Thyroid gland (tissue), 4 donors: ENCODE measurements around the gene KCNQ1. TPM values are rescaled to one million over a fixed set of nuclear protein-coding genes. Genes with fewer than 3 reads are reported as not detected.

Experiments
- DNase-seq, 2 donors: peaks; one replicate each; pipeline ENCODE4 v3.0.0-alpha.2; 2019
- H3K27ac ChIP-seq, 3 donors: fragments of 200-600 bp; sonication (generic); 1 replicate in 2 of 3; 2 replicates in 1 of 3; pipeline ENCODE4 v1.5.1; 2016 to 2019; ENCODE audit warnings: mild to moderate bottlenecking in 1 of 3, moderate library complexity in 1 of 3
- H3K27me3 ChIP-seq: fragments of 200-600 bp; sonication (generic); one replicate; pipeline ENCODE4 v1.5.1; 2019
- H3K36me3 ChIP-seq, 2 donors: fragments of 200-600 bp; sonication (generic); one replicate each; pipeline ENCODE4 v1.5.1; 2016 to 2019
- H3K4me1 ChIP-seq, 2 donors: fragments of 200-600 bp; sonication (generic); one replicate each; pipeline ENCODE4 v1.5.1; 2017 to 2019
- H3K4me3 ChIP-seq, 3 donors: fragments of 200-600 bp; sonication (generic); replicated peaks in 1 of 3; 1 replicate in 2 of 3; 2 replicates in 1 of 3; pipeline ENCODE4 v1.5.1; 2016; ENCODE audit warnings: mild to moderate bottlenecking in 1 of 3
- H3K9me3 ChIP-seq: fragments of 200-600 bp; sonication (generic); one replicate; pipeline ENCODE4 v1.5.1; 2017
- CTCF ChIP-seq, 6 experiments: fragments of 200-600 bp in 3 of 6; fragments of 450-650 bp in 3 of 6; sonication (generic) in 3 of 6; IDR thresholded peaks; one replicate each; pipeline ENCODE4 v1.5.1; 2016 to 2019; ENCODE audit warnings: antibody characterized with exemption in 6 of 6, mild to moderate bottlenecking in 2 of 6, inconsistent platforms in 1 of 6, moderate library complexity in 1 of 6
- POLR2A ChIP-seq, 2 donors: fragments of 450-650 bp; IDR thresholded peaks; one replicate each; pipeline ENCODE4 v1.6.1; 2017; ENCODE audit warnings: antibody characterized with exemption in 2 of 2, mild to moderate bottlenecking in 2 of 2, moderate library complexity in 1 of 2
- WGBS, 2 donors: methylation state at CpG; one replicate each; pipeline ENCODE4 v1.1.5; 2017; 5-methylcytosine and 5-hydroxymethylcytosine counted together
- intact Hi-C: fragments of 100-400 bp; cut with DNase I; formaldehyde crosslinking; loops from one replicate; pipeline ENCODE4 v1.15.1; 2023
- total RNA-seq, 4 donors: library from RNA; depleted of rRNA; stranded (reverse); fragments of >200 nt; gene quantifications; one replicate each; pipeline ENCODE4 v1.2.3, GENCODE V29; 2016

The KCNQ1 gene
- total RNA-seq, 4 donors from 2014 or later, result 51.3 to 103 (median 97.8) TPM

- intact Hi-C loops, result loop anchor here (10.0 kb wide), 1 partner anchor 178 kb away; no protein-coding TSS in a partner anchor
- TF ChIP-seq POLR2A (IDR thresholded peaks at IDR 0.05) (no peak), CTCF (IDR thresholded peaks at IDR 0.05) (no peak)
- peaks cover 15 to 16% of the 10 kb centered on the region in 2 donors for H3K4me1 ChIP-seq
- H3K27ac ChIP-seq, result no peak overlapping the region
- 78 to 89% methylated on average over 7 to 9 of the region's 11 CpGs for WGBS, 2 donors
- H3K9me3 ChIP-seq, result no peaks in the 10 kb centered on the region
- DNase-seq, result no peak
- H3K27me3 ChIP-seq, result no peaks in the 10 kb centered on the region
- H3K36me3 ChIP-seq, result no peaks in the 10 kb centered on the region
- no peak overlapping the region for H3K4me3 ChIP-seq
Measured at GRCh38 chr11:2882396-2883110, 437.7 kb downstream of the KCNQ1 start.

- intact Hi-C loops, result loop anchor here (10.0 kb wide), 1 partner anchor 179 kb away; no protein-coding TSS in a partner anchor
- WGBS, 2 donors, result 8 to 10% methylated on average over 23 to 24 of the region's 24 CpGs
- no peaks in the 10 kb centered on the region for H3K27me3 ChIP-seq
- H3K4me1 ChIP-seq, result peaks cover 16 to 21% of the 10 kb centered on the region in 2 donors
- H3K36me3 ChIP-seq, result no peaks in the 10 kb centered on the region
- peak in 1 of 2 donors; percentile 27 for DNase-seq
- no peaks in the 10 kb centered on the region for H3K9me3 ChIP-seq
- H3K27ac ChIP-seq, result peak overlapping the region in 2 of 3 donors; percentile 77 to 80
- no peak for TF ChIP-seq POLR2A (IDR thresholded peaks at IDR 0.05)
- no peak for TF ChIP-seq CTCF (IDR thresholded peaks at IDR 0.05)
- H3K4me3 ChIP-seq, result peak overlapping the region; percentile 14 to 64 (median 60)
Measured at GRCh38 chr11:2883640-2883978, 438.8 kb downstream of the KCNQ1 start.

GRCh38 chr11:2883979-2884815 is 439.4 kb downstream of the KCNQ1 start:
- Histone ChIP-seq H3K9me3 (no peaks in the 10 kb centered on the region), H3K36me3 (no peaks in the 10 kb centered on the region), H3K4me1 (peaks cover 16 to 21% of the 10 kb centered on the region in 2 donors), H3K27me3 (no peaks in the 10 kb centered on the region), H3K27ac (peak overlapping the region; percentile 73 to 80 (median 77)), H3K4me3 (peak overlapping the region; percentile 24 to 75 (median 64))
- TF ChIP-seq CTCF (IDR thresholded peaks at IDR 0.05) (no peak), POLR2A (IDR thresholded peaks at IDR 0.05) (no peak)
- 2 to 3% methylated on average over 8 to 17 of the region's 119 CpGs for WGBS, 2 donors
- intact Hi-C loops, result loop anchor here (10.0 kb wide), 1 partner anchor 179 kb away; no protein-coding TSS in a partner anchor
- DNase-seq, result peak; percentile 51 to 53

- TF ChIP-seq POLR2A (IDR thresholded peaks at IDR 0.05) (no peak), CTCF (IDR thresholded peaks at IDR 0.05) (peak in 3 of 6 experiments; percentile 18 to 45 (median 44))
- H3K27me3 ChIP-seq, result no peaks in the 10 kb centered on the region
- peak overlapping the region; percentile 18 to 66 (median 44) for H3K27ac ChIP-seq
- H3K9me3 ChIP-seq, result no peaks in the 10 kb centered on the region
- peaks cover 16 to 21% of the 10 kb centered on the region in 2 donors for H3K4me1 ChIP-seq
- H3K4me3 ChIP-seq, result peak overlapping the region; percentile 35 to 64 (median 58)
- peak; percentile 67 to 75 for DNase-seq
- WGBS, 2 donors, result 0 to 1% methylated on average over 35 to 38 of the region's 80 CpGs
- no peaks in the 10 kb centered on the region for H3K36me3 ChIP-seq
- intact Hi-C loops, result loop anchor here (10.0 kb wide), 1 partner anchor 180 kb away; no protein-coding TSS in a partner anchor
Measured at GRCh38 chr11:2885017-2885677, 440.3 kb downstream of the KCNQ1 start.
